Keratinocyte (primary cell): ENCODE results near the gene C2.

ENCODE experiments used
- CTCF ChIP-seq, 3 experiments: IDR thresholded peaks in 1 of 3; conservative IDR thresholded peaks in 1 of 3; optimal IDR thresholded peaks in 1 of 3; 2 replicates in 2 of 3; 3 replicates in 1 of 3; pipeline versions ENCODE3 to v1.5.1; 2011; ENCODE audit warnings: low read length in 3 of 3, mild to moderate bottlenecking in 3 of 3, moderate library complexity in 2 of 3, control low read depth in 1 of 3, inconsistent platforms in 1 of 3; ENCODE audit not compliant: insufficient read depth in 2 of 3; ENCODE audit errors: extremely low read depth in 1 of 3
- EZH2 ChIP-seq: IDR thresholded peaks from one replicate; pipeline ENCODE4 v1.6.1; 2012; ENCODE audit warnings: inconsistent platforms, mild to moderate bottlenecking, low read length, moderate library complexity

- TF ChIP-seq CTCF (optimal IDR thresholded peaks at IDR 0.05 in 1 of 3, IDR thresholded peaks at IDR 0.05 in 1 of 3, conservative IDR thresholded peaks at IDR 0.05 in 1 of 3; ENCODE audit: extremely low read depth in 1 of 3, insufficient read depth in 2 of 3, low read length in 3 of 3) (no peak), EZH2 (no peak)
These were observed 30.5 kb upstream of the C2 start for GRCh38 chr6:31896856-31897611.
